Endodermal cell (in vitro differentiated cells): ENCODE results near the gene COL27A1. TPM values are rescaled to one million over a fixed set of nuclear protein-coding genes. Genes with fewer than 3 reads are reported as not detected.
A peak's percentile ranks its signal among the peaks of the same experiment; 100 is the strongest.

ENCODE experiments used
- DNase-seq: peaks from one replicate; pipeline ENCODE4 v3.0.0-alpha.2; 2017
- H3K27ac ChIP-seq: 2 replicates; pipeline ENCODE4 v1.5.1; 2013; ENCODE audit warnings: mild to moderate bottlenecking, low read depth, low read length, moderate library complexity
- H3K27me3 ChIP-seq: 2 replicates; pipeline ENCODE4 v1.6.1; 2013; ENCODE audit warnings: mild to moderate bottlenecking, low read length, moderate library complexity; ENCODE audit not compliant: insufficient read depth, control insufficient read depth, poor library complexity, severe bottlenecking
- H3K36me3 ChIP-seq: 2 replicates; pipeline ENCODE4 v1.7.0; 2013; ENCODE audit warnings: mild to moderate bottlenecking, low read length, moderate library complexity; ENCODE audit not compliant: control insufficient read depth, insufficient read depth
- H3K4me1 ChIP-seq: one replicate; pipeline ENCODE4 v1.7.0; 2013; ENCODE audit warnings: low read length; ENCODE audit not compliant: control insufficient read depth, insufficient read depth
- H3K4me3 ChIP-seq: 2 replicates; pipeline ENCODE4 v1.5.1; 2013; ENCODE audit warnings: mild to moderate bottlenecking, low read length, moderate library complexity
- H3K9ac ChIP-seq: 2 replicates; pipeline ENCODE4 v1.6.1; 2013; ENCODE audit warnings: mild to moderate bottlenecking, low read length, moderate library complexity; ENCODE audit not compliant: poor library complexity, severe bottlenecking; ENCODE audit errors: extremely low read depth
- H3K9me3 ChIP-seq: 2 replicates; pipeline ENCODE4 v1.6.1; 2013; ENCODE audit warnings: mild to moderate bottlenecking, low read length, moderate library complexity; ENCODE audit not compliant: control insufficient read depth
- H3K27ac Mint-ChIP-seq: 2 replicates; pipeline ENCODE4 v1.8.0; 2020; ENCODE audit warnings: mixed read lengths
- H3K27me3 Mint-ChIP-seq: 2 replicates; pipeline ENCODE4 v1.8.0; 2021; ENCODE audit warnings: mild to moderate bottlenecking, mixed read lengths; ENCODE audit not compliant: insufficient read depth
- H3K36me3 Mint-ChIP-seq: 2 replicates; pipeline ENCODE4 v1.8.0; 2020; ENCODE audit warnings: low read depth, mixed read lengths
- H3K4me1 Mint-ChIP-seq: 2 replicates; pipeline ENCODE4 v1.8.0; 2020; ENCODE audit warnings: mixed read lengths
- H3K4me3 Mint-ChIP-seq: 2 replicates; pipeline ENCODE4 v1.8.0; 2020; ENCODE audit warnings: mild to moderate bottlenecking, moderate library complexity, mixed read lengths
- H3K9me3 Mint-ChIP-seq: 2 replicates; pipeline ENCODE4 v1.8.0; 2020; ENCODE audit warnings: mild to moderate bottlenecking, mixed read lengths
- CTCF ChIP-seq: fragments of 200-600 bp; sonication (generic); conservative IDR thresholded peaks from 2 replicates; pipeline ENCODE4 v1.5.0; 2021; ENCODE audit warnings: antibody characterized with exemption, mild to moderate bottlenecking
- WGBS, 2 experiments: methylation state at CpG; one replicate each; pipeline versions ENCODE4 v1.1.5 to v1.1.7; 2013; ENCODE audit warnings: missing lambda C conversion rate in 2 of 2, mixed read lengths in 1 of 2; ENCODE audit not compliant: insufficient coverage in 1 of 2, insufficient read length in 1 of 2; 5-methylcytosine and 5-hydroxymethylcytosine counted together
- total RNA-seq, 2 donors: library from RNA; stranded (reverse); fragmentation: NEBNext Ultra II Directional in 1 of 2; extraction: Animal tissue kit (Norgen Biotek cat#: 25700) in 1 of 2; gene quantifications; 2 replicates in 1 of 2; 3 replicates in 1 of 2; pipeline ENCODE4 v1.2.1, GENCODE V29; 2021

The COL27A1 gene
- total RNA-seq, 2 donors from 2014 or later: 43.8 to 69.5 TPM

- Histone ChIP-seq H3K9me3 (no peaks in the 10 kb centered on the region), H3K36me3 (peaks cover 5% of the 10 kb centered on the region), H3K9ac (no peak overlapping the region), H3K27ac (no peak overlapping the region), H3K4me3 (peak overlapping the region; percentile 94), H3K4me1 (peaks cover 27% of the 10 kb centered on the region), H3K27me3 (peaks cover 26% of the 10 kb centered on the region)
- WGBS, 2 experiments: 86 to 87% methylated on average over 6 to 9 of the region's 9 CpGs
- Mint-ChIP-seq H3K27me3 (peaks cover 31% of the 10 kb centered on the region), H3K27ac (no peak overlapping the region), H3K36me3 (peaks cover 5% of the 10 kb centered on the region), H3K4me1 (peaks cover 49% of the 10 kb centered on the region), H3K4me3 (peak overlapping the region; percentile 86), H3K9me3 (peaks cover 2% of the 10 kb centered on the region)
- DNase-seq: no peak
- TF ChIP-seq CTCF: no peak
Observed at GRCh38 chr9:114157516-114158176, 2.3 kb downstream of the COL27A1 start.

GRCh38 chr9:114158482-114159130, 3.3 kb downstream of the COL27A1 start:
- Mint-ChIP-seq H3K4me1 (peaks cover 55% of the 10 kb centered on the region), H3K27ac (peak overlapping the region; percentile 70), H3K36me3 (peaks cover 5% of the 10 kb centered on the region), H3K27me3 (peaks cover 24% of the 10 kb centered on the region), H3K9me3 (peaks cover 2% of the 10 kb centered on the region), H3K4me3 (no peak overlapping the region)
- Histone ChIP-seq H3K36me3 (peaks cover 5% of the 10 kb centered on the region), H3K27ac (peak overlapping the region; percentile 65), H3K4me1 (peaks cover 32% of the 10 kb centered on the region), H3K9ac (peak overlapping the region; percentile 42), H3K9me3 (no peaks in the 10 kb centered on the region), H3K27me3 (peaks cover 16% of the 10 kb centered on the region), H3K4me3 (peak overlapping the region; percentile 94)
- no peak for TF ChIP-seq CTCF
- WGBS, 2 experiments: 71 to 80% methylated on average over 6 to 10 of the region's 10 CpGs
- DNase-seq: no peak

- H3K4me3 Mint-ChIP-seq: no peak overlapping the region
- Histone ChIP-seq H3K9ac (peak overlapping the region; percentile 42), H3K36me3 (peaks cover 14% of the 10 kb centered on the region), H3K27me3 (peaks cover 5% of the 10 kb centered on the region), H3K9me3 (no peaks in the 10 kb centered on the region), H3K4me1 (peaks cover 33% of the 10 kb centered on the region), H3K27ac (peak overlapping the region; percentile 65), H3K4me3 (peak overlapping the region; percentile 94)
- TF ChIP-seq CTCF: no peak
- peak overlapping the region; percentile 70 for H3K27ac Mint-ChIP-seq
- peaks cover 56% of the 10 kb centered on the region for H3K4me1 Mint-ChIP-seq
- DNase-seq: no peak
- peaks cover 15% of the 10 kb centered on the region for H3K27me3 Mint-ChIP-seq
- H3K9me3 Mint-ChIP-seq: peaks cover 2% of the 10 kb centered on the region
- WGBS, 2 experiments: 52 to 65% methylated on average over 3 of the region's 3 CpGs
- H3K36me3 Mint-ChIP-seq: peaks cover 5% of the 10 kb centered on the region
Observed at GRCh38 chr9:114159691-114160090, 4.4 kb downstream of the COL27A1 start.
